UCSD-AML1 (cell line): Measurements from ENCODE around the gene IFI6.
"Not testable (repeated sequence)": the region's sequence is repeated elsewhere in the genome, so short reads cannot be mapped to it uniquely, and the experiment has no call there.

Experiments used
- DNase-seq: peaks from one replicate; lab custom pipeline; 2025; ENCODE audit not compliant: unreplicated experiment; lab: John Stamatoyannopoulos, UW

IFI6 gene

DNA sequence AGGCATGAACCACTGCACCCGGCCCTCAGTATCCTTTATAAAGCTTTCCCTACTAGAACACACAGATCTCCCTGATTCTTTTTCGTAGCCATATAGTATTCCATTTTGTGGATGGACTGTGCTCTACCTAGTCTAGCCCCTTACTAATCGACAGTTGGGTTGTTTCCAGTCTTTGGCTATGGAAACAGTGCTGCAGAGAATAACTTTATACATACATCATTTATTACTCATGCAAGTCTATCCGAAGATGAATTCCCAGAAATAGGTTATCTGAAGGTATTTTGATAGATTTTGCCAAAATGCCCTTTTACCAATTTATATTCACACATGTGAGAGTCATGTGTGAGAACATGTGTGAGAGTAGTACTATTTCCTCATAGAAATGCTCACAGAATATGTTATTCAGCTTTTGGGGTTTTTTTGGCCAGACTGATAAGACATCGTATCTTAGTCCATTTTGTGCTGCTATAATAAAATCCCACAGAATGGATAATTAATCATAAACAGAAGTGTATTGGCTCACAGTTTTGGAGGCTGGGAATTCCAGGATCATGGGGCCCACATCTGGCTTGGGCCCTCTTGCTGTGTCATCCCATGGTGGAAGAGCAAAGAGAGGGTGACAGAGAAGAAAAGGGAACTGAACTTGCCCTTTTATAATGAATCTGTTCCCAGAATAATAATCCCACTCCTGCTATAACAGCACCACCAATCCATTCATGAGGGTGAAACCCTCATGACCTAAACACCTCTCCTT is 19.7 kb downstream of the IFI6 start:
- no peak for DNase-seq

DNA sequence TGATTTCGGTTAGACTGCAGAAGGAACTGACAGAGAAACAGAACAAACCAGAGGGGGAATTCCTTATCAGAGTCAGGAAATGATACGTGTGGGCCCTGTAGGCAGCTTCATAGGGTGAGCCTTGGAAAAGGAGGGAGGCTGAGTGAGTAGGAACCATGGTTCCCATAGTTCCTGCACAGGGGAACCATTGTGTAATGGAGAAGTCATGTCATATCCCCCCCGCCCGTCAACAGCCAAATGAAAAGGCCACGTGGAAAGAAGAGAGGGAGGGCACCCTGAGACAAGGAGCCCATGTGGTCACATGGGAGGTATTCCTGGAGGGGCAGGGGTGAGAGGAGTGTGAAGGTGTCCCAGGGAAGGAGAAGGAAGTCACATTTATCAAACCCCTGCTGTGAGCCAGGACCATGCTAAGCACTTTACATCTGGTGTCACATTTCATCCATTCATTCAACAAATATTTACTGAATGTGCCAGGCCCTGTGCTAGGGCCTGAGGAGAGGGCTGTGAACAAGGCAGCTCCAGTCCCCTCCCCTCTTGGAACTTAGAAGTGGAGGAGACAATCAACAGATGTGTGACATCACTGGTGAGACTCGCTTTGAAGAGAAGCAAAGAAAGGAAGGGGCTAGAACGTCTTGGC is 21.3 kb downstream of the IFI6 start:
- peak; percentile 49 for DNase-seq

DNA sequence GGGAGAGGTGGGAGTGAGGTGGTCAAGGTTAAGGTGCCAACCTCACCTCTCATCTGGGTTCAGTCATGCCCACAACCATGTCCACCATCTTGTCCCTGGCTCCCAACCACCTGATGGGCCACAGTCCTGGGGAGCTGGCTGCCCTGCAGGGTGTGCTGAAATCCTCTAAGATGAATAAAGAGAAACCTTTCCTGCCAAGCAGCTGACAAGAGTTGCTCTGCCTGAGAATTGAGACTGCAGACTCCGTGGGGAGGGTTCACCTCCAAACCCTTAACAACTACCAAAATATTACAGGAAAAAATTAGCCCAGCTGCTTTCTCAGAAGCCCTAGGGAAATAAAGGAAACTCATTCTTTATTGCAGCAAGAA is 21.8 kb downstream of the IFI6 start:
- DNase-seq = no peak

DNA sequence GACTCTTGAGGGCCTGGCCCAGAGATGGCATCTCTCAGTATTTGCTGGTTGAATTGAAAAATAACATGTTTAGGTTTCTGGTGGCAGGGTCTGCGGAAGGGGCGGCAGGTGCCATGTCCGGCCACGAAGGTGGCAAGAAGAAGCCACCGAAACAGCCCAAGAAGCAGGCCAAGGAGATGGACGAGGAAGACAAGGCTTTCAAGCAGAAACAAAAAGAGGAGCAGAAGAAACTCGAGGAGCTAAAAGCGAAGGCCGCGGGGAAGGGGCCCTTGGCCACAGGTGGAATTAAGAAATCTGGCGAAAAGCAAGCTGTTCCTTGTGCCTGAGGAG is 22.7 kb downstream of the IFI6 start:
- no peak for DNase-seq

DNA sequence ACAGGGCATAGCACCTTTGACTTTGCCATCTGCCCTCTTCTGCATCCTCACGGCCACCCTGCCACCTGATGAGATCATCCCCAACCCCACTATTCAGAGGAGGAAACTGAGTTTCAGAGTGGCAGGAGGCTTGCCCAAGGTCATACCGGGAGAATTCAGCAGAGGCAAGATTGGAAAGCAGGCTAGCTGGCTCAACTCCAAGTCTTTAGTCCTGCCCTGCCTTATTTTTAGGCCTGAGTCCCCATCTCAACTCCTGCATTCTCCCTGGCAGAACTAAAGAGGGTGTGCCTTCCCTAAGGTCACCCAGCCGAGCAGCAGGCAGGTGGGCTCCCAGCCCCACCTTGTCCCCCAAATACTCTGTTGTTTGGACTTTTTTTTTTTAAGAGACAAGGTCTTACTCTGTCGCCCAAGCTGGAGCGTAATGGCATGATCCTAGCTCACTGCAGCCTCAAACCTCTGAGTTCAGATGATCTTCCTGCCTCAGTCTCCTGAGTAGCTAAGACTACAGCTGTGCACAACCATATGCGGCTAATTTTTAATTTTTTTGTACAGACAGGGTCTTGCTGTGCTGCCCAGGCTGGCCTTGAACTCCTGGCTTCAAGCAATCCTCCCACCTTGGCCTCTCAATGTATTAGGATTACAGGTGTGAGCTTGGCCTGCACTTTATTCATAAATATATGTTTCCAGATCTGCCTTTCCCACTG is 23.2 kb downstream of the IFI6 start:
- DNase-seq = no peak

DNA sequence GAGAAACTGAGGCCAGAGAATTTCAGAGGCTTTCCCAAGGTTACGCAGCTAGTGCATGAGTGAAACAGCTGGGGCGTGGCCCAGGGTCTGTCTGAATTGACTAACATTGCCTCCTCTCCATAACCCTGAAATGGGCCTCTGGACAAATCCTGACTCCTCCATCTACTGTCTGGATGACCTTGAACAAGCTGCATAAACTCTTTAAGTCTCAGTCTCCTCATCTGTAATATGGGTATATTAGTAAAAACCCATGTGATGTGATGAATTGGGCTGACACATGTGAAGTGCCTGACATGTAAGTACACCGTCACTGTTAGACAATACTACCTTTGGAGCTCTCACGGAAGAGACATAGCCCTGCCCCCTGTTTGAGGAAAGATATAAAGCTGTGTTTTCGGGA is 24.7 kb downstream of the IFI6 start:
- DNase-seq = no peak

DNA sequence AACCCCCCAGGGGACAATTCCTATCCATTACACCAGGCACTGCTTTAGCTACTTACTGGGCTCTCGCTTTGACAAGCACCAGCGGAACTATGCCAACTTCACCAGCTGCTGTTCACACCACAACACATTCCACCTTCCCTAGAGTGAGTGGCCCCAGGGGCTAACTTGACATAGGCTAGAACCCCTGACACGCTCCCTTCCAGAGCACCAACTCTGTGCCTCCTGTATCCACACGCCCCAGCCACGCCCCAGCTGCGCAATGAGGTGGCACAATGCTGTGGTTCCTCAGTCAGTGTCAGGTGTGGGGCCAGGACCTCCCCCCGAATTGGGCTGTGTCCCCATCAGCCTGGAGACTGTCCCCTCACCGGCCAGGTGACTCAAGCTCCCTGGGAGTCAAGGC is 25.3 kb downstream of the IFI6 start:
- no peak for DNase-seq

DNA sequence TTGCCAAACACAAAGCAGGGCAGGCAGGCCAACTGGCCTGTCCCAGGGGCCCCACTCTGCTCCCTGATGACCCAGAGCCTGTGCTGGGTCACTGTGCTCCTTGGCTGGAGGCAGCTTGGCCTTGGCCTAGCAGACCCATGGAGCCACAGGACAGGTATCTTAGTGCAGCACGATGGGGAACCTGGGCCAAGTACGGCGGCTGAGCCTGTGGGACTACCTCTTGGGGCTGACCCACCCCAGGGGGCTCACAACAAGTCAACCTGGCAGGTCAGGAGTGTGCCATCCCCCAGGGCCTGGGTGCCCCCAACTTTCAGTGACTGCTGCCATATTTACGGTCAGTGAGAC is 26.9 kb downstream of the IFI6 start:
- DNase-seq = no peak

DNA sequence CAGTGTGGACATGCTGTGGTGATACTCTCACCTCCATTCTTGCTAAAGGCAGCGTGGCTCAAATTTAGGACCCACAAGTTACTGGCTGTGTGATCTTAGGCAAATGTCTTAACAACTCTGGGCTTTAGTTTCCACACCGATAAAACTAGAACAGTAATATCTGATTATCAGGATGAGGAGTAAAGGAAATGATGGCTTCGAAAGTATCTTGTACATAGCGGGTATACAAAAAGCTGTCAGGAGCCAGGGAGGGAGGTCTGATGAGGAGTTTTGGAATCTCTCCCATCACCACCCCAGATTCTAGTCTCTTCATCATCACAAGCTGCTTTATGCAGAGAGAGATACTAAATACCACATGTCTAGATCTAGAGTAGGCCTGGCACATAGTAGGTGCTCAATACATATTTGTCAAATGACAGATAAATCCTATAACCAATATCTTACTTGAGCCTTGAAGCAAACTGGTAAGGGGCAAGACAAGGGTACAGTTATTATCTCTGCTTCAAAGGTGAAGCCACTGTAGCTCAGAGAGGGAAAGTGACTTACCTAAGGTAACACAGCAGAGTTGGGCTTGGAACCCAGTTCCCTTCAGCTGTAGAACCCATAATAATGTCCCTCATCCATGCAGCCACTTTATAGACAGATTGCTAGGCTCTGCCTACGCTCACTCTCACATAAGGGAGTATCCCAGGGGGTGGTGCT is 27.5 kb downstream of the IFI6 start:
- no peak for DNase-seq

DNA sequence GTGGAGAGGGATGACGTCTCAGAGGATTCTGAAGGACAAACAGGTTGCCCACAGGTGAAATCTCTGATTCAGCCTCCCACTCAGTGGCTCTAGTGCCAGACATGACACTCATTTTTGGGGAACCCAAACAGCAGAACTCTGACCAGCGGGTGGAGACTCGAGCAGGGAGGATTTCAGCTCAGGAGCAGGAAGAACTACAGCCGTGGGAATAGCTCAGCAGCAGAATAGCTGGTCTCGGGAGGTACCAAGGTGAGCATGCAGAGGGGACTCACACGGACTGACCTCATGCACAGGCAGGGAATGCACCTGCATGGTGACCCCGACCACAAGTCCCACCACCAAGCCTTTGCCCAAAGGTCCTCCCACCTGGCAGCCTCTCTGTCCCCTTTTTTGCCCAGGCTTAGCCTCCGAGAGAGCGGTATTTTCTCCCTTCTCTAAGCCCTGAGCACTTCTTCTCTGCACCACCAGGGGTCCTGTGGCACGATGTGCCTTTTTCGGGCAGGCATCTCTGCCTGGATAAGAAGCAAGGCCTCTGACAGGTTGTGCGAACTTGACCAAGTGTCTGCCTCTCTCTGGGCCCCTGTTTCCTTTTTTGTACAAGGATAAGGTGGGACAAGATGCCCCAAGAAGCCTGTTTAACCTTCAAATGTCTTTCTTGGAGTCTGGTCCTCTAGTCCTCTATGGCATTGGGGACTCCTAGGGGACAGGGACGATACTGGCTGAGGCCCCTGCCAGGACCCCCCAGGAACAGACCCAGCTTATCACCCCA is 28.2 kb downstream of the IFI6 start:
- DNase-seq = peak; percentile 65

DNA sequence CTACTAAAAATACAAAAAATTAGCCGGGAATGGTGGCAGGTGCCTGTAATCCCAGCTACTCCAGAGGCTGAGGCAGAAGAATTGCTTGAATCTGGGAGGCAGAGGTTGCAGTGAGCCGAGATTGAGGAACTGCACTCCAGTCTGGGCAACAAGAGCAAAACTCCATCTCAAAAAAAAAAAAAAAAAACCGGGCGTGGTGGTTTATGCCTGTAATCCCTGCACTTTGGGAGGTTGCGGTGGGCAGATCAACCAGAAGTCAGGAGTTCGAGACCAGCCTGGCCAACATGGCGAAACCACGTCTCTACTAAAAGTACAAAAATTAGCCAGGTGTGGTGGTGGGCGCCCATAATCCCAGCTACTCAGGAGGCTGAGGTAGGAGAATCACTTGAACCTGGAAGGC is 31.5 kb downstream of the IFI6 start:
- DNase-seq = not testable (repeated sequence)

DNA sequence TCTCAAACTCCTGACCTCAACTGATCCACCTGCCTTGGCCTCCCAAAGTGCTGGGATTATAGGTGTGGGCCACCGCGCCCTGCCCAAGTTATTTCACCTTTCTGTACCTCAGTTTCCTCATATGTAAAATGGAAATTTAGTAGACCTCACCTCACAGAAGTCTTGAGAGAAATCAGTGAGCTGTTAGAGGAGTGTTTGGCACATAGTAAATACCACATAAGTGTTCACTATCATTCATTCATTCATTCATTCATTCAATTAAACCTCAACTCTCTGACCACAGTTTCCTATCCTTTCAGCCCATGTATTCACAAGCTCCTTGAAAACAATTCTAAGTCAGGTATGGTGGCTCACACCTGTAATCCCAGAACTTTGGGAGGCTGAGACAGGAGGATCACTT is 33.2 kb downstream of the IFI6 start:
- DNase-seq = no peak

DNA sequence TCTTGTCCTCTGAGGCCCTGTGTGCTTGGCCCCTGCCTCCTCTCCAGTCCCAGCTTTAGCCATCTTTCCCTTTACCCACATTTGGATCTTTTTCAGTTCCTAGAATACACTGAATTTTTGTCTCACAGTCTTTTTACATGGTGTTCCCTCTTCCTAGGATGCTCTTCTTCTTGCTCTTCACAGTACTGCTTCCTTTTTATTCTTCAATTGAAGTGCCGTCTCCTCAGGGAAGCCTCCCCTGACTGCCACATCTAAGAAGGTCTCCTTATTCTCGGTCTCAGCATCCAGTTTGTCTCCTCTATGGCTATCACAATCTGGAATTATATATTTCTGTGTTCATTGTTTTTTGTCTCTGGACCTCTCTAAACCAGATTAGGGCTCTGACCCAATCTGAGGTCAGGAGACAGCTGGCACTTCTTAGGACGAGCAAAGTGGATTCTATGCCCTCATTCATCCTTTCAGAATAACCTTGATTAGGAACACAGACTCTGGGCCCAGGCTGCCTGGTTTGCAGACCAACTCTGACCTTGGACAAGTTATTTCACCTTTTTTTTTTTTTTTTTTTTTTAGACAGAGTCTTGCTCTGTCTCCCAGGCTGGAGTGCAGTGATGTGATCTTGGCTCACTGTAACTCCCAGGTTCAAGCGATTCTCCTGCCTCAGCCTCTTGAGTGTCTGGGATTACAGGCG is 33.8 kb downstream of the IFI6 start:
- no peak for DNase-seq

DNA sequence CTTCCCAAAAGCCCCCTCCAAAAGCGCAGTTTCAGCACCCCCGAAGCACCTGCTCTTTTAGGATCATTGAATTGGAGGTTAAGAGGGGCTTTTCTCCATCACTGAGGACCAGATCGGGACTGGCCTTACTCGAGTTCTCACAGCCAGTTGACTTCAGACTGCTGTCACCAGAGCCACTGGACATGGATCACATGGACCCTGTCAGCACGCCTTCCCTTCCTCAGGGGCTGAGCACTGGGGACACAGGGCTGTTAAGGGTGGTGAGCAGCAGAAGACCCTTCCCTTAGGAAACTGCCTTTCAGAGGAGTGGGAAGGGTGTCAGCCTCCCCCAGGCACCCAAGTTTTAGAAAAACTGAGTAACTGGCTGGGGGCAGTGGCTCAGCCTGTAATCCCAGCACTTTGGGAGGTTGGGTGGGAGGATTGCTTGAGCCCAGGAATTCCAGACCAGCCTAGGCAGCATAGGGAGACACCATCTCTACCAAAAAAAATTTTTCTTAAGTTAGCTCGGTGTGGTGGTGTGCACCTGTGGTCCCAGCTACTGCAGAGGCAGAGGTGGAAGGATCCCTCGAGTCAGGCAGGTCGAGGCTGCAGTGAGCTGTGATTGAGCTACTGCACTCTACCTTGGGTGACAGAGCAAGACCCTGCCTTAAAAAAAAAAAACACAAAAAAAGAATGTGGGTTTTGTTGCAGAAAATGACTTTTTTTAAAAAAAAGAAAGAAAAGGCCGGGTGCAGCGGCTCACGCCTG is 36.4 kb downstream of the IFI6 start:
- no peak for DNase-seq

DNA sequence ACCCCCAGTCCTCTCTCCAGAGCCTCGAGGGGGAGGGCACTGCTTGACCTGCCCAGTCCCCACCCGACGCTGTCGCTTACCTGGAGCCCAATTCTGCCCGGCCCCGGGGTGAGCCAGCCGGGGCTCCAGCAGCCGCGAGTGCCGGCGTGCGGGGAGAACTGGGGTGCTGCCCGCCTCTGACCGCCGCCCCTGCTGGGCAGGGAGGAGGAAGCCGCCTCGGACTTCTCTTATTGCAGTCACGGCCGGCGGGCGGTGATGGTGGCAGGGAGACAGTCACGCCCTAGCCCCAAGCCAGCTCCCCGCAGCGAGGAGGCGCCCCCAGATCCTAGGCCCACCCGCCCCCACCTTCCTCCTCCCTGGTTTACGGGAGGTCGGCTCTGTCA is 37.0 kb downstream of the IFI6 start, which contains the start of gene FGR:
TSS of gene FGR (minus strand) at position 201 of the 383 bp plus-strand sequence. CDS start 11,269 bp downstream, outside the sequence.
- peak; percentile 45 for DNase-seq

DNA sequence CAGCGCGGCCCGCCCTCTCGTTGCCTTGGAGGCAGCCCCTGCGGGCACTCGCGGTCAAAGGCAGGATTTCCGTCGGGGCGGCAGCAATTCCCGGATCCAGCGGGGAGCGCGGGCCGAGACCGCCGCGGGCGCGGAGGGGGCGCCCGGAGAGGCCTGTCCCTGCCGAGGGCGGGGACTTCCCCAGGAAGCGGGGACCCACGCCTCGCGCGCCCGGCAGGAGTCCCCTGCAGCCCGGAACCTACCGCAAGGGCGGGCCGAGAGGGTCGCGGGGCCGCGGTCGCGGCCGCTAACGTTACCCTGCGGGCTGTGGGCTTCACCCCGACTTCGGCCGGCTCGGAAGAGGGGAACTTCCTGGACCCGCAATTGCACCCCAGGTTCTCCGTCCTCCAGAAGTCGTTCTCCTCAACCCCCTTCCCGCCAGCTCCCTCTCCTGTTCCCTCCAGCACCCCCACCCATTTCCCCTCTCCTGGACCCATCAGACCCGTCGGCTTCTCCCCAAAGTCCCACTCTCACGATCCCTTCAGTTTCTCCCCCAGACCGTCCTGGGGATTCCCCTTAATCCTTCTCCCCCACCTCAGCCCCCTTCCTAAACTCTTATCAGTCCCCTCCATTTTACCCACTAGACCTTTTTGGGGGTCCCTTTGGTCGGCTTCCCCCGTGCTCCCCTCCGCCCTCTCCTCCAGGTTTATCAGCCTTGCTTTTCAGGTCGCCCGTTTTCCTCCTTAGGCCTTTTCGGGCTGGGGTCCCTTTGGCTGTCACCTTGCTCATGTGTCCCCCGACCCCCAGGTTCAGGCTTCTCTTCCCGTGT is 37.6 kb downstream of the IFI6 start:
- DNase-seq = peak; percentile 86

DNA sequence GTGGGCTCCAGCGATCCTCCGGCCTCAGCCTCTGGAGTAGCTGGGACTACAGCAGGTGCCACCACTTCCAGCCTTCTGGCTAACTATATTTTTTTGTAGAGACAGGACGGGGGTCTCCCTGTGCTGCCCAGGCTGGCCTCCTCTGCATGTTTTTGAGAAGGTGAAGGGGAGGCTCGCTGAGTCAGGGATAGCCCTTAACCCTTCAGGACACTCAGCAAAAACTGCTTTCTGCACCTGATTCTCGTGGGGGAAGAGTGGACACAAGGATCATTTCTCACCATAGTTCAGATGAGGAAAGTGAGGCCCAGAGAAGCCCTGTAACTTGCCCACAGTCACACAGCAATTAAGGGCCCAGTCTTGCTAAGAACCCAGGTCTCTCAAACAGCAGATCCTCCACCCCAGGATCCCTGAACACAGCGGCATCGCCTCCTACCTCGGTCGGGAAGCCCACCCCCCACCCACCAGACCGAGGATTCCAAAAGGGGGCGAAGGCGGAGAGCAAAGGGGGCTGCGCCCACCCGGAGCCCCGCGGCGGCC is 38.3 kb downstream of the IFI6 start:
- no peak for DNase-seq

DNA sequence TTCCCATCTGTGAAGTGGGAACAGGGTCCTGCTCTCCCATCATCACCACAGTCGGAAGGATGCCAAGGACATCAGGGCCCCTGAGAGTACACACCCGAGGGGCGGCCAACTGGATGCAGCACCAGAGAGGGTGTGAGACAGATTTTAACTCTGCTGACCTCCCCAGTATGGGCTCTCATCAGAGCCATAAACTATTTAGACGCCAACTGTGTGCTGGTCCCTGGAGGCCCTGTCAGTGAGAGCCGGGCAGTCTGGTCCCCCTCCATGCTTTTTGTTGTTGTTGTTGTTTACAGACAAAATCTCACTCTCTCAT is 38.7 kb downstream of the IFI6 start:
- DNase-seq = no peak
